SK-N-SH treated with all-trans-retinoic acid at 6 μM for 48 hours (cell line): Measurements from ENCODE around the gene RAMACL.

Experiments
- ARNTL ChIP-seq: fragments of 450-650 bp; formaldehyde crosslinking; IDR thresholded peaks from 2 replicates; pipeline ENCODE4 v1.5.0; 2020; ENCODE audit warnings: low read depth, mild to moderate bottlenecking, moderate library complexity, borderline replicate concordance
- BACH2 ChIP-seq: fragments of 250-450 bp; sonication (Bioruptor Pico); IDR thresholded peaks from 2 replicates; pipeline ENCODE4 v1.9.0; 2021; ENCODE audit warnings: mild to moderate bottlenecking, borderline replicate concordance
- CREB5 ChIP-seq: fragments of 250-450 bp; sonication (Bioruptor Pico); IDR thresholded peaks from 2 replicates; pipeline ENCODE4 v1.5.1; 2020; ENCODE audit warnings: low read depth, mild to moderate bottlenecking, moderate library complexity
- CSDC2 ChIP-seq: fragments of 250-450 bp; sonication (Bioruptor Pico); IDR thresholded peaks from 2 replicates; pipeline ENCODE4 v1.5.0; 2020; ENCODE audit warnings: mild to moderate bottlenecking, moderate library complexity
- PATZ1 ChIP-seq: fragments of 250-450 bp; sonication (Bioruptor Pico); IDR thresholded peaks from 2 replicates; pipeline ENCODE4 v1.8.0; 2020; ENCODE audit warnings: mild to moderate bottlenecking, moderate library complexity, borderline replicate concordance
- RARB ChIP-seq: fragments of 250-450 bp; sonication (Bioruptor Pico); IDR thresholded peaks from 2 replicates; pipeline ENCODE4 v1.8.0; 2021; ENCODE audit warnings: mild to moderate bottlenecking, moderate library complexity
- TOX ChIP-seq: fragments of 250-450 bp; sonication (Bioruptor Pico); IDR thresholded peaks from 2 replicates; pipeline ENCODE4 v1.8.0; 2021; ENCODE audit warnings: mild to moderate bottlenecking, moderate library complexity, borderline replicate concordance
- ZFP3 ChIP-seq: fragments of 250-450 bp; sonication (Bioruptor Pico); IDR thresholded peaks from 2 replicates; pipeline ENCODE4 v1.5.0; 2020; ENCODE audit warnings: mild to moderate bottlenecking, moderate library complexity
- ZFP30 ChIP-seq: fragments of 450-650 bp; formaldehyde crosslinking; IDR thresholded peaks from 2 replicates; pipeline ENCODE4 v1.5.0; 2022; ENCODE audit warnings: mild to moderate bottlenecking, moderate library complexity
- ZNF565 ChIP-seq: fragments of 450-650 bp; formaldehyde crosslinking; conservative IDR thresholded peaks from 2 replicates; pipeline ENCODE4 v1.5.0; 2020; ENCODE audit warnings: low read depth, mild to moderate bottlenecking, moderate library complexity
- TF ChIP-seq, protein P1 (sequence below): fragments of 250-450 bp; sonication (Bioruptor Pico); IDR thresholded peaks from 2 replicates; pipeline ENCODE4 v1.5.0; 2020; ENCODE audit warnings: mild to moderate bottlenecking, moderate library complexity
- TF ChIP-seq, protein P2 (sequence below): fragments of 250-450 bp; sonication (Bioruptor Pico); IDR thresholded peaks from 2 replicates; pipeline ENCODE4 v1.5.1; 2021; ENCODE audit warnings: mild to moderate bottlenecking, moderate library complexity

DNA sequence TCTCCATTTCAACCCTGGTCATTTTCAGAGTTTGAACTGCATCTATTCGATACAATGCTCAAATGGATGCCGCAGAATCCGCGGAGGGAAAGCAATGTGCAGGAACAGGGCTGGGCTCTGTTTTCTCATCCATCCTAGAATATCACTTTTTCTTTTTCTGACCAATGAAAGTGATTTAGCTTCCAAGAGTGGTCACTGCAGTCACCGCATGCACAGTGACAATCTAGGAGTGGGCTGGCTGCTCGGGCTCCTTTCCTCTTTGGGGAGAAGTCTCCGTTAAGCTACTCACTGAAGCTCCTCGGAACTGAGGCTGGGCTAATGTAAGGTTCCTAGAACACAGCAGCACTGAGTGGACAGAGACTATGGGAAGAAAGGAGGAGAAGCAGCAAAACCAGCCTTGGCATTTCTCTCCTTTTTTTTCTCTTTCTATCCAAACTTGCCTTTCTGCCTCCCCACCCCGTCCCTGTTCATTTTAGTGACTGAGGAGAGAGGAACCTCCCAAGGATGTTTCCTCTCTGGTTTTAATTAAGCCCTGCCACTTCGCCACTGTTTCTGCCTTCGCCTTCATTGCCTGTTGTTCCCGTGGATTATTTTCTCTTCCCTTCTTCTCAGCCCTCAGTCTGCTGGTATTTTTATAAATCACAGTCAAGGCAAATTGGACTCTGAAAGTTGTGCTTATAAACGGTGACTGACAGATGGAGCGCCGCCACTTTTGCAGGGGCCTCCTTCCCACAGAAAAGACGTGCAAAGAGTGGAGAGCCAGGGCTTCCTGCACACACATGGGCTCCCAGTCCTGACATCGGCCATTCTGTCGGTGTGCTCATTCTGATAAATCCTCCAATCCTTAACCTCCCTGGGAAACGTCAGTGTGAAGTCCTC lies 41.1 kb downstream of the RAMACL start:
- TF ChIP-seq ZFP30 (CRISPR knock-in tag) (no peak), BACH2 (CRISPR knock-in tag) (no peak), CREB5 (CRISPR knock-in tag) (no peak), CSDC2 (CRISPR knock-in tag) (no peak), TOX (no peak), PATZ1 (no peak), ZFP3 (CRISPR knock-in tag) (no peak), ZNF565 (CRISPR knock-in tag) (no peak), RARB (CRISPR knock-in tag) (no peak), ARNTL (CRISPR knock-in tag) (no peak)
- TF ChIP-seq, protein P1, sequence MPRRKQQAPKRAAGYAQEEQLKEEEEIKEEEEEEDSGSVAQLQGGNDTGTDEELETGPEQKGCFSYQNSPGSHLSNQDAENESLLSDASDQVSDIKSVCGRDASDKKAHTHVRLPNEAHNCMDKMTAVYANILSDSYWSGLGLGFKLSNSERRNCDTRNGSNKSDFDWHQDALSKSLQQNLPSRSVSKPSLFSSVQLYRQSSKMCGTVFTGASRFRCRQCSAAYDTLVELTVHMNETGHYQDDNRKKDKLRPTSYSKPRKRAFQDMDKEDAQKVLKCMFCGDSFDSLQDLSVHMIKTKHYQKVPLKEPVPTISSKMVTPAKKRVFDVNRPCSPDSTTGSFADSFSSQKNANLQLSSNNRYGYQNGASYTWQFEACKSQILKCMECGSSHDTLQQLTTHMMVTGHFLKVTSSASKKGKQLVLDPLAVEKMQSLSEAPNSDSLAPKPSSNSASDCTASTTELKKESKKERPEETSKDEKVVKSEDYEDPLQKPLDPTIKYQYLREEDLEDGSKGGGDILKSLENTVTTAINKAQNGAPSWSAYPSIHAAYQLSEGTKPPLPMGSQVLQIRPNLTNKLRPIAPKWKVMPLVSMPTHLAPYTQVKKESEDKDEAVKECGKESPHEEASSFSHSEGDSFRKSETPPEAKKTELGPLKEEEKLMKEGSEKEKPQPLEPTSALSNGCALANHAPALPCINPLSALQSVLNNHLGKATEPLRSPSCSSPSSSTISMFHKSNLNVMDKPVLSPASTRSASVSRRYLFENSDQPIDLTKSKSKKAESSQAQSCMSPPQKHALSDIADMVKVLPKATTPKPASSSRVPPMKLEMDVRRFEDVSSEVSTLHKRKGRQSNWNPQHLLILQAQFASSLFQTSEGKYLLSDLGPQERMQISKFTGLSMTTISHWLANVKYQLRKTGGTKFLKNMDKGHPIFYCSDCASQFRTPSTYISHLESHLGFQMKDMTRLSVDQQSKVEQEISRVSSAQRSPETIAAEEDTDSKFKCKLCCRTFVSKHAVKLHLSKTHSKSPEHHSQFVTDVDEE (CRISPR knock-in tag), result no peak
- TF ChIP-seq, protein P2, sequence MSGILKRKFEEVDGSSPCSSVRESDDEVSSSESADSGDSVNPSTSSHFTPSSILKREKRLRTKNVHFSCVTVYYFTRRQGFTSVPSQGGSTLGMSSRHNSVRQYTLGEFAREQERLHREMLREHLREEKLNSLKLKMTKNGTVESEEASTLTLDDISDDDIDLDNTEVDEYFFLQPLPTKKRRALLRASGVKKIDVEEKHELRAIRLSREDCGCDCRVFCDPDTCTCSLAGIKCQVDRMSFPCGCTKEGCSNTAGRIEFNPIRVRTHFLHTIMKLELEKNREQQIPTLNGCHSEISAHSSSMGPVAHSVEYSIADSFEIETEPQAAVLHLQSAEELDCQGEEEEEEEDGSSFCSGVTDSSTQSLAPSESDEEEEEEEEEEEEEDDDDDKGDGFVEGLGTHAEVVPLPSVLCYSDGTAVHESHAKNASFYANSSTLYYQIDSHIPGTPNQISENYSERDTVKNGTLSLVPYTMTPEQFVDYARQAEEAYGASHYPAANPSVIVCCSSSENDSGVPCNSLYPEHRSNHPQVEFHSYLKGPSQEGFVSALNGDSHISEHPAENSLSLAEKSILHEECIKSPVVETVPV, result no peak
